T-helper 9 cell (primary cell): ENCODE data around the gene ZEB2.

ENCODE experiments used
- DNase-seq: peaks from one replicate; pipeline ENCODE4 v3.0.0-alpha.2; 2020

The ZEB2 gene

DNA sequence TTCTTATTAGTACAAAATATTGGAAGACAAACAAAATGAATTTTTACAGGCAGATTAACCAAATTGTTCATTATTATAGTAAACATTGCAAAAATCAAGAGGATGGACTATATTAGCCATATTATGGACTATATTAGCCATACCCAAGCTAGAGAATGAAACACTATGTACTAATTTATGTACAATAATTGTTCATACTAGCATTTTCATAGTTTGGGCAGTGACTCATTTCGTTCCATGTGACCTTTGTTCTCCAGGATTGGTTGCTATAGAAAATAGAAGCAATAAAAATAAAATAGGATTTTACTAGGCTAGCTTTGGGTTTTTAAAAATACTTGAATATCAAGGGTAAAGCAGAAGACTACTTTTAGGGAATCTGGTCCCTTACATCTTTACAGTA lies 176.8 kb downstream of the ZEB2 start:
- DNase-seq = no peak

DNA sequence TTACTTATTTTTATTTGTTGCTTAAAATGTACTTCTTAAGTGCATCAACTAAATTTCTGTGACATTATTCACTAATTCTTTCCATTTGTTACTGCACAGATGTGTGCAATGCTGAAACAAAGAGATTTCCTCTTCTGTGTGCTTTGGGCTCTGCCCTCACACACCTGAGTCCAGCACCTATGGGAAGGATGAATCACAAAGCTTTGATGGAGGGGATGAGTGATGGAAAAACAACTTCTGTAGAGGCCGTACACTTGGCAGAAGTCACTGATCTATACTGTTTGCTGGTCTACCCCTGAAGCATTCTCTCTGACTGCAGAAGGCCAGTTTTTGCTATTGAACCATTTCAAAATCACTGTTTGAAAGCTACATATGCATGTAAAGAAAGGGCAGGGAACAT lies 178.4 kb downstream of the ZEB2 start:
- DNase-seq = no peak

DNA sequence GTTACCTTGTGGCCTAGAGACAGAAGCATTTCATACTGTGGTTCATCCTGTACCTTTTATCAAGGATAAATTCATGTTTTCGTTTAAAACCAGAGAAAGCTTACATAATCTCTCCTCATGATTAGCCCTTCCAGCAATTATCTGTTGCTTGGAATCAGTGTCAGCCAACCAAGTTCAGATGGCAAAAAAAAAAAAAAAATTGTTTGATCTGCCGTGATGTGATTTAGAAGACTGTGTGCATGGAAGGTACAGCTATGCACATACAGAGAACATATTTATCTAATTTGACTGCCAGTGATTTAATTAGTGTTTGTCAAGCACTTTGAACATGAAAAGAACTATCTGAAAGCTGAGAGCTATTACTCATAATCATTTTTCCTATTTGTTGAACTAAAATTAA lies 180.9 kb downstream of the ZEB2 start:
- no peak for DNase-seq

DNA sequence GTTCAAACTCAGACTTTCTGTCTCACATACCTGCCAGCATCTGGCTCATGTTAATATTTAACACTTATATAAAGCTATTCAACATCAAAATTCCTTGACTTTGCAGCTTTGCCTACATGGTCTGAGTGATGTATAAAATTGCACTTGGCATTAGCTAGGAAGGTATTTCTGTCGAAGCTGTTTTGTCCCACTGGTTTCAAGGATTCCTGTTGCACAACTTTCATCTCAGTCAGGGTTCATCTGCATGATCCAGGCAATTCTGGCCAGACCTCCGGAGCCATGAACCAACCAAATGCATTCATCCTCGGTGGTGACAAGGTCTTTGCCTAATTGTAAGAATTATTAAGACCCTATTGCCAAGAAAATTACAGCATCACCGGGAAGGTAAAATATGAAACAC lies 185.4 kb downstream of the ZEB2 start:
- no peak for DNase-seq
